GM06990 (cell line): ENCODE data around the gene MSH5.
A peak's percentile ranks its signal among the peaks of the same experiment; 100 is the strongest.
"Not testable (repeated sequence)": the region's sequence is repeated elsewhere in the genome, so short reads cannot be mapped to it uniquely, and the experiment has no call there.

Experiments
- DNase-seq: peaks from one replicate; pipeline ENCODE4 v3.0.0-alpha.2; 2011; ENCODE audit not compliant: insufficient read length; ENCODE audit errors: extremely low read depth
- H3K27me3 ChIP-seq: replicated peaks from 2 replicates; pipeline ENCODE4 v1.6.0; 2011; ENCODE audit warnings: low read length; ENCODE audit not compliant: control insufficient read depth, insufficient read depth
- H3K36me3 ChIP-seq: 2 replicates; pipeline ENCODE4 v1.5.1; 2011; ENCODE audit warnings: low read length; ENCODE audit not compliant: control insufficient read depth, insufficient read depth
- H3K4me3 ChIP-seq: replicated peaks from 2 replicates; pipeline ENCODE4 v1.5.1; 2011; ENCODE audit warnings: low read depth, mild to moderate bottlenecking, control low read depth, low read length
- TF ChIP-seq, protein P1 (sequence below): IDR thresholded peaks from 2 replicates; pipeline ENCODE4 v1.5.1; 2011; ENCODE audit warnings: low read length, control low read depth, mild to moderate bottlenecking, inconsistent platforms; ENCODE audit not compliant: insufficient read depth, poor library complexity, severe bottlenecking

The MSH5 gene

DNA sequence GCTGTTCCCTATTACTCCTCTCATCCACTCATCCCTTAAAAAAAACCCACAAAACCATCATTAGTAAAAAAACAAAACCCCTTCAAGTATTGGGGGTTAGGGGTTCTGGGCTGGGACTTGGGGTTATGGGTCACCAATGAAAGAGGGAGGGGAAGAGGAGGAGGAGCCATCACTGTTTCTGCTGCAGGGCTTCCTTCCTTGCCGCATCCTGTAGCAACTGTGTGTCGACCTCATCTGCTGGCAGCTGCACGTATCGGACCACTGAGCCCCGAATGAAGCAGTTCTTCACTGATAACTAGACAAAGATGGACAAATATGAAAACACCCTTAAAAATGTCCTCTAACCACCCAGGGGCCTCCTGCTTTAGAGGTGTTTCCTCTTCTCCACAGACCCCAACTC is 57.8 kb downstream of the MSH5 start:
- Histone ChIP-seq H3K4me3 (no peak overlapping the region), H3K36me3 (no peaks in the 10 kb centered on the region; the same call in none of the 2 replicates), H3K27me3 (no peaks in the 10 kb centered on the region)
- TF ChIP-seq, protein P1, sequence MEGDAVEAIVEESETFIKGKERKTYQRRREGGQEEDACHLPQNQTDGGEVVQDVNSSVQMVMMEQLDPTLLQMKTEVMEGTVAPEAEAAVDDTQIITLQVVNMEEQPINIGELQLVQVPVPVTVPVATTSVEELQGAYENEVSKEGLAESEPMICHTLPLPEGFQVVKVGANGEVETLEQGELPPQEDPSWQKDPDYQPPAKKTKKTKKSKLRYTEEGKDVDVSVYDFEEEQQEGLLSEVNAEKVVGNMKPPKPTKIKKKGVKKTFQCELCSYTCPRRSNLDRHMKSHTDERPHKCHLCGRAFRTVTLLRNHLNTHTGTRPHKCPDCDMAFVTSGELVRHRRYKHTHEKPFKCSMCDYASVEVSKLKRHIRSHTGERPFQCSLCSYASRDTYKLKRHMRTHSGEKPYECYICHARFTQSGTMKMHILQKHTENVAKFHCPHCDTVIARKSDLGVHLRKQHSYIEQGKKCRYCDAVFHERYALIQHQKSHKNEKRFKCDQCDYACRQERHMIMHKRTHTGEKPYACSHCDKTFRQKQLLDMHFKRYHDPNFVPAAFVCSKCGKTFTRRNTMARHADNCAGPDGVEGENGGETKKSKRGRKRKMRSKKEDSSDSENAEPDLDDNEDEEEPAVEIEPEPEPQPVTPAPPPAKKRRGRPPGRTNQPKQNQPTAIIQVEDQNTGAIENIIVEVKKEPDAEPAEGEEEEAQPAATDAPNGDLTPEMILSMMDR, result no peak
- DNase-seq, result no peak

GRCh38 chr6:31799781-31800180 is 60.0 kb downstream of the MSH5 start:
- H3K27me3 ChIP-seq, result no peaks in the 10 kb centered on the region
- TF ChIP-seq, protein P1, result no peak
- H3K36me3 ChIP-seq, result peaks cover 1% of the 10 kb centered on the region
- no peak overlapping the region for H3K4me3 ChIP-seq
- no peak for DNase-seq

GRCh38 chr6:31801031-31801927 is 61.5 kb downstream of the MSH5 start:
- H3K27me3 ChIP-seq, H3K4me3 ChIP-seq, DNase-seq, H3K36me3 ChIP-seq: not testable (repeated sequence)

GRCh38 chr6:31805939-31806469 is 66.2 kb downstream of the MSH5 start:
- DNase-seq, result no peak
- Histone ChIP-seq H3K4me3 (peak overlapping the region; percentile 83), H3K36me3 (peaks cover 1% of the 10 kb centered on the region), H3K27me3 (no peaks in the 10 kb centered on the region)
- TF ChIP-seq, protein P1, result no peak

DNA sequence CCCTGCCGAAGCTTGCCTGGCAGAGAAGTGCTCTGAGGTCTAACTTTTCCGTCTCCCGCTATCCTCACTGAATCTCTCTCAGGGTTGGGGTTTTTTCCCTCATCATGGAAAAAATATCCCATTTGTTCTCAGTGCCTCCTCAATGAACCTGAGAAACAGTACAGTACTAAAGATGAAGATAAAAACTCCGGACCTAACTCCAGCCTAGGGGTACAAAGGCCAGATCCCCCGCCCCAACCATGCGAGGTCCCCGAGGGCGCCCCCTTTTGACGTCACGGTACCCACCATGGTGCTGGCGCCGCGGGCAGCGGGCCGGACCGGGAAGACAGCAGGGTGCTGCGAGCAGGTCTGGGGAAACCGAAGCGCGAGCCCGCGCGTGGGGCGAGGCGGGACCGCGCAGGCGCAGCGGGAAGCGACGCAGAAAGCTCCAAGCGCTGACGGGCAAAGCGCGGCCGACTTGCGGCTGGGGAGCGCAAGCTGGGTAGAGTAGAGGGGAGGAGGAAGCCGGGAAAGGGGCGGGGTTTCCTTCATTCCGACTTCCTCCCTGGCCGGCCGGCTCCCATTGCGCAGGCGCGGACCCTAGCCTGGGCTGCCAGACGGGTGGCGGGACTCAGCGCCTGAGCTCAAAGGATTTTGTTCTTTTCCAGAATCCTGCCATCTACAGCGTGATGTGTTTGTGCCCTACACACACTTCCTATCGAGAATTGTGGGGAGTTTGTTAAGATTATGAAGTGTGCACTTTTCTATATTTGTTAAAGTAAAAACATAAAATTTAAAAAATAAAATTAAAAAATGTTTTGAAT is 66.9 kb downstream of the MSH5 start, which contains the start of gene LSM2:
TSS of gene LSM2 (minus strand) at position 497 of the 803 bp plus-strand sequence. CDS start at position 288, 209 bp downstream.
- TF ChIP-seq, protein P1, result peak; percentile 32
- peak within 1 kb of the TSS; percentile 83 for H3K4me3 ChIP-seq
- peak; percentile 96 for DNase-seq
- H3K27me3 ChIP-seq, result no peaks in the 10 kb centered on the region
- H3K36me3 ChIP-seq, result peaks cover 1% of the 10 kb centered on the region

GRCh38 chr6:31808599-31808998 is 68.8 kb downstream of the MSH5 start:
- not testable (repeated sequence) for H3K36me3 ChIP-seq, DNase-seq, H3K4me3 ChIP-seq, H3K27me3 ChIP-seq
